ENCODE data around the gene IRAK2. TPM values are rescaled to one million over a fixed set of nuclear protein-coding genes. Genes with fewer than 3 reads are reported as not detected.
A peak's percentile ranks its signal among the peaks of the same experiment; 100 is the strongest.

Gene IRAK2
- total RNA-seq, 1 experiment from 2014 or later = 0.61 TPM

DNA sequence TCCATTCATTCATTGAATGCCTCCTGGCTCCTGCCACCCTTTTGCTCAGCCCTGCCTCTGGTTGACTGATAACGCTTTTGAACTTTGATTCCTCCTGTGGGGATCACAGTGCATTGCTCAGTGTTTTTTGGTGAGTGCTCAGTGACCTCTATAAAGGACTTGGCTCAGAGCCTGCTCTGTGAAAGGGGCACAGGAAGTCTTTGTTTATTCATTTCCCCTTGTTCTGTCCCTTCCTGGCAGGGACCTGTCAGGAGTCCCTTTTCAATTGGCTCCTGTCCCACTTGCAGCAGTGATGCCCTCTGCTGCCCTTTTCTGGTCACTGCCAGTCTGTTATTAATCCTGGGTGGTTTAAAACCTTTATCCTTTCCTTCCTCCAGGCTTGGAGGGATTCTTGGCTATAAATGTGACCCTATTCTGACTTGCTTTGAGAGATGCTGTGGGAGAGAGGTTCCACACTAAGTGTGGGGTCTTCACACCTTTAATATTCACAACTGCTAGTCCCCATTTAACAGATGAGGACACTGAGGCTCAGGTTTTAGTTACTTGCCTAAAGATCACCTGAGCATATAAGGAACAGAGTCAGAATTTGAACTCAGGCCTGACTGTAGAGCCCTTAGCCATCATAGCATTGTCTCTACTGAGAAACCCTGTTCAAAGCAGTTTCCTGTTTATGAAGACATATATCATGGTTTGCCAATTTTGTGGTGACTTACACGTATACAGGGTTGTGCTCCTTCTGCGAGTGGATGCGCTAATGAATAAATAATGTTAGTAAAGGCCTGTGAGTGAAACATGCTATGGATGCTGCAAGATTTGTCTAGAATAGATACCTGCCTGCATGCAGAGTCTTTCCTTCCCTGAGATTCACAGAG, 60.3 kb downstream of the IRAK2 start:
- H4K5ac ChIP-seq (ENCODE audit: insufficient read length, low read depth, low read length) = no peak overlapping the region
- peaks cover 0 to 5% (median 2%) of the 10 kb centered on the region in 3 experiments; a peak in 2 of 7 replicates for H3K36me3 Mint-ChIP-seq (ENCODE audit: insufficient read depth in 1 of 3, low read depth in 3 of 3)
- no peak overlapping the region for H3K18ac ChIP-seq (ENCODE audit: insufficient read length, low read depth, low read length)
- H3K27me3 Mint-ChIP-seq (ENCODE audit: low read depth) = no peaks in the 10 kb centered on the region
- no peak overlapping the region for H4K91ac ChIP-seq (ENCODE audit: insufficient read length, low read depth, low read length)
- no peak overlapping the region for H3K4me2 ChIP-seq (ENCODE audit: insufficient read depth, insufficient read length, low read length)
- H3T11ph ChIP-seq (ENCODE audit: low read length) = no peak overlapping the region
- no peaks in the 10 kb centered on the region for H3K79me1 ChIP-seq (ENCODE audit: insufficient read depth, low read depth, low read length, poor library complexity, severe bottlenecking)
- no peaks in the 10 kb centered on the region for H3K79me2 ChIP-seq (ENCODE audit: insufficient read depth, low read length)
- no peak overlapping the region for H2AK5ac ChIP-seq (ENCODE audit: insufficient read length, low read length)
- H3K4me1 ChIP-seq (ENCODE audit: insufficient read depth, low read length) = peaks cover 4% of the 10 kb centered on the region; the same call in 1 of the 2 replicates
- no peaks in the 10 kb centered on the region; a peak in 1 of 5 replicates for H3K9me3 Mint-ChIP-seq
- H2BK12ac ChIP-seq (ENCODE audit: insufficient read length, low read depth, low read length) = no peak overlapping the region
- H4K20me1 ChIP-seq (ENCODE audit: control insufficient read depth, insufficient read depth, insufficient read length) = no peaks in the 10 kb centered on the region
- H3K4ac ChIP-seq (ENCODE audit: low read depth, low read length) = no peak overlapping the region
- H3K27me3 ChIP-seq (ENCODE audit: insufficient read depth, low read length) = no peaks in the 10 kb centered on the region
- H3K9me3 ChIP-seq (ENCODE audit: control insufficient read depth, low read depth, low read length) = no peaks in the 10 kb centered on the region
- no peak overlapping the region for H3K23ac ChIP-seq (ENCODE audit: insufficient read length, low read depth, low read length)
- H3K9ac ChIP-seq (ENCODE audit: extremely low read depth, insufficient read length, low read length) = no peak overlapping the region
- no peak overlapping the region for H2AFZ ChIP-seq (ENCODE audit: low read length)
- peaks cover 18 to 27% of the 10 kb centered on the region in 2 experiments for H3K4me1 Mint-ChIP-seq
- no peak overlapping the region for H2BK5ac ChIP-seq (ENCODE audit: insufficient read length, low read length)
- no peak overlapping the region for H3K14ac ChIP-seq (ENCODE audit: insufficient read depth, low read length)
- DNase-seq = peak; percentile 78
- H2BK120ac ChIP-seq (ENCODE audit: low read depth, low read length, poor library complexity, severe bottlenecking) = no peak overlapping the region
- H3K56ac ChIP-seq (ENCODE audit: insufficient read length, low read depth, low read length) = no peak overlapping the region
- H2BK20ac ChIP-seq (ENCODE audit: low read depth, low read length, poor library complexity, severe bottlenecking) = no peak overlapping the region
- TF ChIP-seq, protein P1, sequence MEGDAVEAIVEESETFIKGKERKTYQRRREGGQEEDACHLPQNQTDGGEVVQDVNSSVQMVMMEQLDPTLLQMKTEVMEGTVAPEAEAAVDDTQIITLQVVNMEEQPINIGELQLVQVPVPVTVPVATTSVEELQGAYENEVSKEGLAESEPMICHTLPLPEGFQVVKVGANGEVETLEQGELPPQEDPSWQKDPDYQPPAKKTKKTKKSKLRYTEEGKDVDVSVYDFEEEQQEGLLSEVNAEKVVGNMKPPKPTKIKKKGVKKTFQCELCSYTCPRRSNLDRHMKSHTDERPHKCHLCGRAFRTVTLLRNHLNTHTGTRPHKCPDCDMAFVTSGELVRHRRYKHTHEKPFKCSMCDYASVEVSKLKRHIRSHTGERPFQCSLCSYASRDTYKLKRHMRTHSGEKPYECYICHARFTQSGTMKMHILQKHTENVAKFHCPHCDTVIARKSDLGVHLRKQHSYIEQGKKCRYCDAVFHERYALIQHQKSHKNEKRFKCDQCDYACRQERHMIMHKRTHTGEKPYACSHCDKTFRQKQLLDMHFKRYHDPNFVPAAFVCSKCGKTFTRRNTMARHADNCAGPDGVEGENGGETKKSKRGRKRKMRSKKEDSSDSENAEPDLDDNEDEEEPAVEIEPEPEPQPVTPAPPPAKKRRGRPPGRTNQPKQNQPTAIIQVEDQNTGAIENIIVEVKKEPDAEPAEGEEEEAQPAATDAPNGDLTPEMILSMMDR (conservative IDR thresholded peaks at IDR 0.05) = peak; percentile 86
- no peak overlapping the region for H4K8ac ChIP-seq (replicated peaks; ENCODE audit: insufficient read length, low read depth, low read length)
- H3K4me3 Mint-ChIP-seq = peak overlapping the region in 1 of 2 experiments; percentile 33; a peak in 2 of 5 replicates
- no peaks in the 10 kb centered on the region for H3K23me2 ChIP-seq (ENCODE audit: insufficient read length, low read depth, low read length, poor library complexity, severe bottlenecking)
- peak overlapping the region; percentile 26 to 95 (median 36); a peak in 4 of 7 replicates for H3K27ac Mint-ChIP-seq
- no peak overlapping the region for H3K27ac ChIP-seq (ENCODE audit: insufficient read length, low read depth, low read length)
- H2BK15ac ChIP-seq (ENCODE audit: low read depth, low read length) = no peak overlapping the region
- WGBS (ENCODE audit: extremely low coverage, insufficient read length, low lambda C conversion rate) = no CpG with 5 or more reads among the region's 4 CpGs

All from H9 (cell line).